Activated CD8-positive, alpha-beta T cell treated with anti-CD3 and anti-CD28 coated beads for 36 hours (primary cell): ENCODE data around the gene DIP2A. TPM values are rescaled to one million over a fixed set of nuclear protein-coding genes. Genes with fewer than 3 reads are reported as not detected.

ENCODE experiments used
- ATAC-seq: fragments of 200-7000 bp; cut with Tn5 transposase; one replicate; pipeline ENCODE4 v1.10.0; 2021; ENCODE audit warnings: mild to moderate bottlenecking, moderate library complexity
- CTCF ChIA-PET: fragments of 350-600 bp; sonication (Branson Sonifier 250); formaldehyde crosslinking; loops from one replicate; lab custom pipeline; 2021; ENCODE audit warnings: antibody characterized with exemption; lab: Charles Lee
- POLR2A ChIA-PET: fragments of 350-600 bp; sonication (Branson Sonifier 250); formaldehyde crosslinking; loops from one replicate; lab custom pipeline; 2021; ENCODE audit warnings: antibody characterized with exemption; lab: Charles Lee
- DNase-seq: peaks from one replicate; pipeline ENCODE4 v3.0.0-alpha.2; 2020
- H3K27ac Mint-ChIP-seq: one replicate; pipeline ENCODE4 v1.8.0; 2021; ENCODE audit warnings: mild to moderate bottlenecking, mixed read lengths
- H3K27me3 Mint-ChIP-seq: one replicate; pipeline ENCODE4 v1.8.0; 2021; ENCODE audit warnings: mixed read lengths
- H3K36me3 Mint-ChIP-seq: one replicate; pipeline ENCODE4 v1.8.0; 2021; ENCODE audit warnings: low read depth, mixed read lengths
- H3K4me1 Mint-ChIP-seq: one replicate; pipeline ENCODE4 v1.8.0; 2021; ENCODE audit warnings: low read depth, mixed read lengths
- H3K4me3 Mint-ChIP-seq: one replicate; pipeline ENCODE4 v1.8.0; 2021; ENCODE audit warnings: mild to moderate bottlenecking, moderate library complexity, mixed read lengths
- H3K9me3 Mint-ChIP-seq: one replicate; pipeline ENCODE4 v1.8.0; 2021; ENCODE audit warnings: mixed read lengths
- CTCF ChIP-seq: fragments of 200-600 bp; IDR thresholded peaks from one replicate; pipeline ENCODE4 v1.8.0; 2022; ENCODE audit warnings: antibody characterized with exemption, mild to moderate bottlenecking
- intact Hi-C: fragments of 100-400 bp; cut with micrococcal nuclease; formaldehyde crosslinking; loops from one replicate; pipeline ENCODE4 v1.10.0; 2022
- total RNA-seq, 2 experiments: library from RNA; stranded (reverse); gene quantifications; one replicate each; pipeline ENCODE4 v1.2.3, GENCODE V29; 2021

DIP2A gene
- total RNA-seq, 2 experiments from 2014 or later = 30.9 to 34.1 TPM

GRCh38 chr21:46616656-46617055 is 158.0 kb downstream of the DIP2A start:
- no peak for ATAC-seq
- no peak for DNase-seq
- no peak overlapping the region for H3K4me3 Mint-ChIP-seq
- no peaks in the 10 kb centered on the region for H3K27me3 Mint-ChIP-seq
- TF ChIP-seq CTCF = no peak
- intact Hi-C loops = no loop called here
- no peak overlapping the region for H3K27ac Mint-ChIP-seq
- H3K4me1 Mint-ChIP-seq = peaks cover 31% of the 10 kb centered on the region
- ChIA-PET CTCF (interaction anchor here (0.7 kb wide), 1 partner anchor 14 kb away, joined by 3 read pairs; no protein-coding TSS in a partner anchor), POLR2A (no interaction called here)
- H3K36me3 Mint-ChIP-seq = no peaks in the 10 kb centered on the region
- H3K9me3 Mint-ChIP-seq = no peaks in the 10 kb centered on the region

- TF ChIP-seq CTCF = no peak
- H3K4me3 Mint-ChIP-seq = no peak overlapping the region
- DNase-seq (no peak), ATAC-seq (no peak)
- no peaks in the 10 kb centered on the region for H3K9me3 Mint-ChIP-seq
- intact Hi-C loops = no loop called here
- H3K4me1 Mint-ChIP-seq = peaks cover 39% of the 10 kb centered on the region
- ChIA-PET POLR2A (interaction anchor here (6.7 kb wide), 1 partner anchor 17 kb away, joined by 52 read pairs; the partner anchor contains the start of gene PRMT2), CTCF (interaction anchor here (0.7 to 2.4 kb wide), 6 partner anchors 10 to 66 kb away, joined by 3 to 6 read pairs (median 4); no protein-coding TSS in a partner anchor)
- H3K27ac Mint-ChIP-seq = no peak overlapping the region
- no peaks in the 10 kb centered on the region for H3K27me3 Mint-ChIP-seq
- no peaks in the 10 kb centered on the region for H3K36me3 Mint-ChIP-seq
These were observed 158.8 kb downstream of the DIP2A start for GRCh38 chr21:46617267-46618051.

DNA sequence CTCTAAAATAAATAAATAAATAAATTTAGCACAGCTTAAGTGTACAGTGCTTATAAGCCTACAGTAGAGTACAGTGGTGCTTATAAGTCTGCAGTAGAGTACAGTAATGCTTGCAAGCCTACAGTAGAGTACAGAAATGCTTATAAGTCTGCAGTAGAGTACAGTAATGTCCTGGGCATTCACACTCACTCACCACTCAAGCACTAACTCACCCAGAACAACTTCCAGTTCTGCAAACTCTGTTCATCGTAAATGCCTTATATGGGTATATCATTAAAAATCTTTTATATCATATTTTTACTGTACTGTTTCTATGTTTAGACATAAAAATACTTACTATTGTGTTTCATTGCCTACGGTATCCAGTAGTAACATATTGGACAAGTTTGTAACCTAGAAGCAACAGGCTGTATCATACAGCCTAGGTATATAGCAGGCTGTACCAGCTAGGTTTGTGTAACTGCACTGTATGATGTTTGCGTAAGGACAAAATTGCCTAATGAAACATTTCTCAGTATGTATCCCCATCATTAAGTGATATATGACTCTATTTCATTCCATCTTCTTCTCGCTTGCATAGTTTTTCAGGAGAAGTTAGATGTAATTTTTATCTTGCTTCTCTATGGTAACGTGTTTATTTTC is 160.2 kb downstream of the DIP2A start:
- Mint-ChIP-seq H3K27ac (no peak overlapping the region), H3K4me3 (no peak overlapping the region), H3K9me3 (no peaks in the 10 kb centered on the region), H3K36me3 (no peaks in the 10 kb centered on the region), H3K27me3 (no peaks in the 10 kb centered on the region), H3K4me1 (peaks cover 47% of the 10 kb centered on the region)
- DNase-seq (no peak), ATAC-seq (no peak)
- CTCF ChIA-PET = interaction anchor here (0.9 to 2.4 kb wide), 4 partner anchors 9 to 59 kb away, joined by 3 to 6 read pairs (median 4); no protein-coding TSS in a partner anchor
- TF ChIP-seq CTCF = no peak
- POLR2A ChIA-PET = interaction anchor here (1.9 to 6.7 kb wide), 2 partner anchors 13 to 16 kb away, joined by 6 to 52 read pairs; partner anchors contain the start of genes PRMT2 and S100B
- intact Hi-C loops = no loop called here

Other genes with a start within 250 kb of the DIP2A start
- gene LSS, start 230.1 kb upstream of the DIP2A start, total RNA-seq = 10 to 100 TPM; 20.3 to 20.4 TPM
- 100 to 1,000 TPM; 108 to 112 TPM for gene MCM3AP, start 173.3 kb upstream of the DIP2A start, total RNA-seq
- gene YBEY, start 172.5 kb upstream of the DIP2A start, total RNA-seq = 10 to 100 TPM; 14.9 to 16.2 TPM
- 10 to 100 TPM; 23.9 to 25.2 TPM for gene C21orf58, start 135.0 kb upstream of the DIP2A start, total RNA-seq
- 10 to 100 TPM; 46.2 to 46.6 TPM for gene PCNT, start 134.7 kb upstream of the DIP2A start, total RNA-seq
- 1 to 10 TPM; 2.7 to 3.0 TPM for gene S100B, start 146.2 kb downstream of the DIP2A start, total RNA-seq
- 10 to 100 TPM; 54.4 to 58.2 TPM for gene PRMT2, start 176.8 kb downstream of the DIP2A start, total RNA-seq